HepG2 (cell line): ENCODE measurements around the gene TOB1. TPM values are rescaled to one million over a fixed set of nuclear protein-coding genes. Genes with fewer than 3 reads are reported as not detected.
A peak's percentile ranks its signal among the peaks of the same experiment; 100 is the strongest.

Experiments used
- CEBPB ChIP-seq: IDR thresholded peaks from 2 replicates; pipeline ENCODE4 v1.6.1; 2011; ENCODE audit warnings: low read depth, low read length, improper control_type of control experiment, borderline replicate concordance
- EED ChIP-seq: sonication (generic); formaldehyde crosslinking; IDR thresholded peaks from 2 replicates; pipeline ENCODE4 v1.5.0; 2020; ENCODE audit warnings: mild to moderate bottlenecking, missing genetic modification reagents
- EZH2 ChIP-seq: conservative IDR thresholded peaks from 2 replicates; pipeline ENCODE4 v1.6.1; 2012; ENCODE audit warnings: mild to moderate bottlenecking, low read depth, low read length, moderate library complexity
- HCFC1 ChIP-seq: fragments of 150-350 bp; IDR thresholded peaks from 2 replicates; pipeline ENCODE4 v1.6.1; 2014; ENCODE audit warnings: low read depth, low read length
- HMG20B ChIP-seq: conservative IDR thresholded peaks from 2 replicates; pipeline ENCODE4 v1.6.1; 2016; ENCODE audit warnings: missing genetic modification reagents, missing compliant biosample characterization
- KLF15 ChIP-seq: sonication (generic); formaldehyde crosslinking; IDR thresholded peaks from 2 replicates; pipeline ENCODE4 v1.8.1; 2023; ENCODE audit warnings: borderline replicate concordance, mild to moderate bottlenecking, inconsistent platforms, missing genetic modification reagents, mixed read lengths
- MTF1 ChIP-seq: sonication (generic); formaldehyde crosslinking; IDR thresholded peaks from 2 replicates; pipeline ENCODE4 v1.5.0; 2020; ENCODE audit warnings: missing genetic modification reagents
- NFKBIZ ChIP-seq: IDR thresholded peaks from 2 replicates; pipeline ENCODE4 v1.6.1; 2018; ENCODE audit warnings: missing genetic modification reagents, missing compliant biosample characterization
- RBM39 ChIP-seq: fragments of 200-400 bp; formaldehyde crosslinking; IDR thresholded peaks from one replicate; pipeline ENCODE4 v1.6.1; 2018; ENCODE audit warnings: antibody characterized with exemption, mild to moderate bottlenecking, low read depth, low read length; ENCODE audit not compliant: poor library complexity, severe bottlenecking
- RFX5 ChIP-seq: IDR thresholded peaks from 2 replicates; pipeline ENCODE4 v1.6.1; 2011; ENCODE audit warnings: low read depth, low read length, improper control_type of control experiment
- RXRB ChIP-seq: IDR thresholded peaks from 2 replicates; pipeline ENCODE4 v1.6.1; 2016; ENCODE audit warnings: borderline replicate concordance, missing genetic modification reagents, missing compliant biosample characterization
- SAFB2 ChIP-seq: sonication (generic); formaldehyde crosslinking; IDR thresholded peaks from 2 replicates; pipeline ENCODE4 v1.5.1; 2020; ENCODE audit warnings: missing genetic modification reagents, low read depth, mild to moderate bottlenecking, borderline replicate concordance
- SAP130 ChIP-seq: IDR thresholded peaks from 2 replicates; pipeline ENCODE4 v1.6.1; 2016; ENCODE audit warnings: low read depth
- SMARCC2 ChIP-seq: fragments of 450-650 bp; IDR thresholded peaks from 2 replicates; pipeline ENCODE4 v1.6.1; 2017; ENCODE audit warnings: antibody characterized with exemption, mild to moderate bottlenecking
- SOX5 ChIP-seq: IDR thresholded peaks from 2 replicates; pipeline ENCODE4 v1.6.1; 2016; ENCODE audit warnings: borderline replicate concordance
- SRF ChIP-seq: IDR thresholded peaks from 2 replicates; pipeline ENCODE4 v1.6.1; 2011; ENCODE audit warnings: mild to moderate bottlenecking, low read depth, low read length, moderate library complexity
- SRSF1 ChIP-seq: fragments of 200-400 bp; formaldehyde crosslinking; optimal IDR thresholded peaks from 2 replicates; pipeline ENCODE3; 2017; ENCODE audit warnings: mild to moderate bottlenecking, low read depth, low read length, moderate library complexity
- SRY ChIP-seq: sonication (generic); formaldehyde crosslinking; IDR thresholded peaks from 2 replicates; pipeline ENCODE4 v1.8.0; 2022; ENCODE audit warnings: mild to moderate bottlenecking, missing genetic modification reagents
- ZMYM4 ChIP-seq: sonication (generic); formaldehyde crosslinking; IDR thresholded peaks from 2 replicates; pipeline ENCODE4 v1.8.1; 2023; ENCODE audit warnings: mild to moderate bottlenecking, missing genetic modification reagents
- ZNF143 ChIP-seq: sonication (generic); formaldehyde crosslinking; IDR thresholded peaks from 2 replicates; pipeline ENCODE4 v1.4.0; 2020; ENCODE audit warnings: missing genetic modification reagents
- ZNF17 ChIP-seq: sonication (generic); formaldehyde crosslinking; IDR thresholded peaks from 2 replicates; pipeline ENCODE4 v1.5.0; 2020; ENCODE audit warnings: mild to moderate bottlenecking, missing genetic modification reagents
- ZNF20 ChIP-seq: sonication (generic); formaldehyde crosslinking; IDR thresholded peaks from 2 replicates; pipeline ENCODE4 v1.4.0; 2020; ENCODE audit warnings: mild to moderate bottlenecking, moderate library complexity, missing genetic modification reagents
- ZNF207 ChIP-seq: fragments of 450-650 bp; IDR thresholded peaks from 2 replicates; pipeline ENCODE4 v1.6.1; 2016; ENCODE audit warnings: antibody characterized with exemption, borderline replicate concordance
- ZNF24 ChIP-seq: fragments of 450-650 bp; IDR thresholded peaks from 2 replicates; pipeline ENCODE4 v1.6.1; 2017; ENCODE audit warnings: antibody characterized with exemption, mild to moderate bottlenecking
- ZNF333 ChIP-seq: sonication (generic); formaldehyde crosslinking; IDR thresholded peaks from 2 replicates; pipeline ENCODE4 v1.4.0; 2020; ENCODE audit warnings: mild to moderate bottlenecking, missing genetic modification reagents, borderline replicate concordance
- ZNF343 ChIP-seq: sonication (generic); formaldehyde crosslinking; IDR thresholded peaks from 2 replicates; pipeline ENCODE4 v1.4.0; 2020; ENCODE audit warnings: mild to moderate bottlenecking, missing genetic modification reagents
- ZNF441 ChIP-seq: sonication (generic); formaldehyde crosslinking; IDR thresholded peaks from 2 replicates; pipeline ENCODE4 v1.7.0; 2021; ENCODE audit warnings: missing genetic modification reagents, borderline replicate concordance
- ZNF451 ChIP-seq: sonication (generic); formaldehyde crosslinking; IDR thresholded peaks from 2 replicates; pipeline ENCODE4 v1.5.0; 2020; ENCODE audit warnings: mild to moderate bottlenecking, missing genetic modification reagents
- ZNF607 ChIP-seq: sonication (generic); formaldehyde crosslinking; IDR thresholded peaks from 2 replicates; pipeline ENCODE4 v1.5.1; 2020; ENCODE audit warnings: missing genetic modification reagents, mild to moderate bottlenecking, borderline replicate concordance
- ZNF777 ChIP-seq: sonication (generic); formaldehyde crosslinking; IDR thresholded peaks from 2 replicates; pipeline ENCODE4 v1.4.0; 2020; ENCODE audit warnings: missing genetic modification reagents
- ZNF782 ChIP-seq: sonication (generic); formaldehyde crosslinking; IDR thresholded peaks from 2 replicates; pipeline ENCODE4 v1.4.0; 2020; ENCODE audit warnings: missing genetic modification reagents, mild to moderate bottlenecking, borderline replicate concordance
- ZNF878 ChIP-seq: sonication (generic); formaldehyde crosslinking; IDR thresholded peaks from 2 replicates; pipeline ENCODE4 v1.8.1; 2023; ENCODE audit warnings: mild to moderate bottlenecking, missing genetic modification reagents, moderate library complexity
- ZNF879 ChIP-seq: sonication (generic); formaldehyde crosslinking; IDR thresholded peaks from 2 replicates; pipeline ENCODE4 v1.8.1; 2023; ENCODE audit warnings: missing genetic modification reagents
- polyA plus RNA-seq, 8 experiments: library from polyadenylated mRNA; depleted of rRNA in 3 of 8; stranded (reverse) in 7 of 8; unstranded in 1 of 8; fragments of >200 nt; fragmentation: Illumina TruSeq in 4 of 8; extraction: Trizol in 4 of 8; gene quantifications; 2 replicates each; pipeline versions ENCODE4 v1.2.1 to v1.2.3, GENCODE V29; 2011 to 2016; ENCODE audit warnings: low read depth in 4 of 8, missing spikeins in 1 of 8, mixed read lengths in 1 of 8; ENCODE audit not compliant: insufficient read depth in 1 of 8
- total RNA-seq, 5 experiments: library from RNA; depleted of rRNA; stranded (reverse); fragments of >200 nt; fragmentation: Illumina TruSeq; extraction: Trizol; gene quantifications; 2 replicates each; pipeline ENCODE4 v1.2.3, GENCODE V29; 2016; ENCODE audit warnings: low read depth in 1 of 5
- TF ChIP-seq, protein P1 (sequence below): sonication (generic); formaldehyde crosslinking; IDR thresholded peaks from 2 replicates; pipeline ENCODE4 v1.5.0; 2020; ENCODE audit warnings: mild to moderate bottlenecking, missing genetic modification reagents, borderline replicate concordance
- TF ChIP-seq, protein P2 (sequence below): sonication (generic); formaldehyde crosslinking; IDR thresholded peaks from 2 replicates; pipeline ENCODE4 v1.4.0; 2020; ENCODE audit warnings: mild to moderate bottlenecking, missing genetic modification reagents

Gene TOB1
- total and polyA plus RNA-seq, 2 of the 13 experiments (the other 11 are each of a cell fraction or from before 2014, with no cell fraction given): 21.9 to 57.7 TPM

DNA sequence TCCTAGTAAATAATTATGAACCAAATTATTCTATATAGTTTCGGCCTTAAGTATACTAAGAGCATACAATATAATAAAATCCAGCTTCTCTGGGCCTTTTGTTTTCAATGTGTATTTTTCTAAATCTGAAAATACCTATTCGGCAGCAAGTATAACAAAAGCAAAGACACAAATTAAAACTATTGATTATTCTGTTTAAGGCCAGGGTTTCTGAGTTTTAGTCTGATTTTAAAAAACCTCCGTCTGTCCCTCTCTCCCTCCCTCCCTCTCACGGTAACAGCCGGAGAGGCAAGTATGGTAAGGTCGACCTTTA, 1.5 kb downstream of the TOB1 start (continued):
- TF ChIP-seq ZNF441 (CRISPR knock-in tag) (no peak), SAP130 (peak; percentile 61; the same call in 1 of the 2 replicates), ZNF451 (CRISPR knock-in tag) (no peak), SRY (CRISPR knock-in tag) (no peak), ZNF143 (CRISPR knock-in tag) (no peak), ZMYM4 (CRISPR knock-in tag) (no peak), SMARCC2 (no peak), RBM39 (no peak), ZNF20 (CRISPR knock-in tag) (no peak), ZNF333 (CRISPR knock-in tag) (no peak), ZNF878 (CRISPR knock-in tag) (0 out of 2 replicates have a peak, but pooled peaks have one; percentile 53), KLF15 (CRISPR knock-in tag) (no peak), EZH2 (no peak), ZNF24 (no peak), ZNF777 (CRISPR knock-in tag) (no peak), HCFC1 (no peak), ZNF607 (CRISPR knock-in tag) (no peak), ZNF343 (CRISPR knock-in tag) (no peak), ZNF207 (no peak), SRF (peak; percentile 51; the same call in 1 of the 2 replicates), ZNF879 (CRISPR knock-in tag) (no peak), HMG20B (CRISPR knock-in tag) (no peak), SRSF1 (no peak), NFKBIZ (CRISPR knock-in tag) (no peak), RFX5 (no peak), RXRB (CRISPR knock-in tag) (no peak), MTF1 (no peak), SAFB2 (CRISPR knock-in tag) (no peak), CEBPB (no peak), EED (CRISPR knock-in tag) (no peak), SOX5 (CRISPR knock-in tag) (no peak), ZNF17 (CRISPR knock-in tag) (no peak), ZNF782 (no peak)
- TF ChIP-seq, protein P1, sequence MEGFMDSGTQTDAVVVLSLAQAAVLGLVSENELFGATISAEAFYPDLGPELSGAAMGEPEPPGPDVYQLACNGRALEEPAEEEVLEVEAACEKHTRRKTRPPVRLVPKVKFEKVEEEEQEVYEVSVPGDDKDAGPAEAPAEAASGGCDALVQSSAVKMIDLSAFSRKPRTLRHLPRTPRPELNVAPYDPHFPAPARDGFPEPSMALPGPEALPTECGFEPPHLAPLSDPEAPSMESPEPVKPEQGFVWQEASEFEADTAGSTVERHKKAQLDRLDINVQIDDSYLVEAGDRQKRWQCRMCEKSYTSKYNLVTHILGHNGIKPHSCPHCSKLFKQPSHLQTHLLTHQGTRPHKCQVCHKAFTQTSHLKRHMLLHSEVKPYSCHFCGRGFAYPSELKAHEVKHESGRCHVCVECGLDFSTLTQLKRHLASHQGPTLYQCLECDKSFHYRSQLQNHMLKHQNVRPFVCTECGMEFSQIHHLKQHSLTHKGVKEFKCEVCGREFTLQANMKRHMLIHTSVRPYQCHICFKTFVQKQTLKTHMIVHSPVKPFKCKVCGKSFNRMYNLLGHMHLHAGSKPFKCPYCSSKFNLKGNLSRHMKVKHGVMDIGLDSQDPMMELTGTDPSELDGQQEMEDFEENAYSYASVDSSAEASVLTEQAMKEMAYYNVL (CRISPR knock-in tag): no peak
- TF ChIP-seq, protein P2, sequence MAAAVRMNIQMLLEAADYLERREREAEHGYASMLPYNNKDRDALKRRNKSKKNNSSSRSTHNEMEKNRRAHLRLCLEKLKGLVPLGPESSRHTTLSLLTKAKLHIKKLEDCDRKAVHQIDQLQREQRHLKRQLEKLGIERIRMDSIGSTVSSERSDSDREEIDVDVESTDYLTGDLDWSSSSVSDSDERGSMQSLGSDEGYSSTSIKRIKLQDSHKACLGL: no peak
